ENCODE results near the gene TOP3A. TPM values are rescaled to one million over a fixed set of nuclear protein-coding genes. Genes with fewer than 3 reads are reported as not detected.
A peak's percentile ranks its signal among the peaks of the same experiment; 100 is the strongest.

The TOP3A gene
- total RNA-seq, 1 donor from 2014 or later, result 46.4 TPM

GRCh38 chr17:18248811-18249210 is 66.0 kb downstream of the TOP3A start:
- intact Hi-C loops (cut with micrococcal nuclease), result loop anchor here (1.0 to 5.0 kb wide), 2 partner anchors 9 to 113 kb away; partner anchors contain the start of genes FLII and SHMT1

GRCh38 chr17:18248300-18248731 is 66.5 kb downstream of the TOP3A start:
- no peaks in the 10 kb centered on the region for H3K27me3 Mint-ChIP-seq
- no peak for TF ChIP-seq CTCF (IDR thresholded peaks at IDR 0.05)
- ChIA-PET POLR2A (no interaction called here), CTCF (interaction anchor here (1.6 kb wide), 1 partner anchor 89 kb away, joined by 4 read pairs; no protein-coding TSS in a partner anchor)
- peaks cover 6% of the 10 kb centered on the region for H3K4me1 Mint-ChIP-seq
- no peak overlapping the region for H3K4me3 Mint-ChIP-seq
- no peak overlapping the region for H3K27ac Mint-ChIP-seq
- H3K36me3 Mint-ChIP-seq (ENCODE audit: low read depth), result peaks cover 80% of the 10 kb centered on the region
- intact Hi-C loops (cut with micrococcal nuclease), result loop anchor here (1.0 to 5.0 kb wide), 2 partner anchors 10 to 114 kb away; partner anchors contain the start of genes FLII and SHMT1
- H3K9me3 Mint-ChIP-seq, result no peaks in the 10 kb centered on the region
- DNase-seq (peak; percentile 47), ATAC-seq (ENCODE audit: low read depth) (peak; percentile 82)

More at GRCh38 chr17:18248811-18249210, 66.0 kb downstream of the TOP3A start:
- ChIA-PET CTCF (interaction anchor here (1.6 kb wide), 1 partner anchor 88 kb away, joined by 4 read pairs; no protein-coding TSS in a partner anchor), POLR2A (no interaction called here)
- no peak overlapping the region for H3K27ac Mint-ChIP-seq
- no peaks in the 10 kb centered on the region for H3K9me3 Mint-ChIP-seq
- peaks cover 6% of the 10 kb centered on the region for H3K4me1 Mint-ChIP-seq
- no peak for TF ChIP-seq CTCF (IDR thresholded peaks at IDR 0.05)
- no peaks in the 10 kb centered on the region for H3K27me3 Mint-ChIP-seq
- DNase-seq (no peak), ATAC-seq (ENCODE audit: low read depth) (no peak)
- no peak overlapping the region for H3K4me3 Mint-ChIP-seq
- peaks cover 85% of the 10 kb centered on the region for H3K36me3 Mint-ChIP-seq (ENCODE audit: low read depth)

- Mint-ChIP-seq H3K4me3 (no peak overlapping the region), H3K36me3 (ENCODE audit: low read depth) (peaks cover 72% of the 10 kb centered on the region), H3K9me3 (no peaks in the 10 kb centered on the region), H3K4me1 (peaks cover 6% of the 10 kb centered on the region), H3K27ac (no peak overlapping the region), H3K27me3 (no peaks in the 10 kb centered on the region)
- DNase-seq (no peak), ATAC-seq (ENCODE audit: low read depth) (no peak)
- intact Hi-C loops (cut with micrococcal nuclease), result loop anchor here (1.0 to 5.0 kb wide), 2 partner anchors 11 to 115 kb away; partner anchors contain the start of genes FLII and SHMT1
- ChIA-PET POLR2A (no interaction called here), CTCF (no interaction called here)
- TF ChIP-seq CTCF (IDR thresholded peaks at IDR 0.05), result no peak
These were observed 67.2 kb downstream of the TOP3A start for GRCh38 chr17:18247613-18248001.

- Mint-ChIP-seq H3K27ac (no peak overlapping the region), H3K9me3 (no peaks in the 10 kb centered on the region), H3K27me3 (no peaks in the 10 kb centered on the region), H3K4me3 (no peak overlapping the region), H3K36me3 (ENCODE audit: low read depth) (peaks cover 69% of the 10 kb centered on the region), H3K4me1 (peaks cover 6% of the 10 kb centered on the region)
- no peak for TF ChIP-seq CTCF (IDR thresholded peaks at IDR 0.05)
- ChIA-PET CTCF (no interaction called here), POLR2A (no interaction called here)
- intact Hi-C loops (cut with micrococcal nuclease), result loop anchor here (5.0 kb wide), 1 partner anchor 115 kb away; the partner anchor contains the start of gene SHMT1
- DNase-seq (peak; percentile 35), ATAC-seq (ENCODE audit: low read depth) (peak; percentile 70)
These were observed 67.7 kb downstream of the TOP3A start for GRCh38 chr17:18246880-18247612.

GRCh38 chr17:18246109-18246725 is 68.6 kb downstream of the TOP3A start:
- no peaks in the 10 kb centered on the region for H3K9me3 Mint-ChIP-seq
- H3K27me3 Mint-ChIP-seq, result no peaks in the 10 kb centered on the region
- no peak overlapping the region for H3K4me3 Mint-ChIP-seq
- intact Hi-C loops (cut with micrococcal nuclease), result loop anchor here (5.0 kb wide), 1 partner anchor 116 kb away; the partner anchor contains the start of gene SHMT1
- ChIA-PET CTCF (no interaction called here), POLR2A (no interaction called here)
- DNase-seq (no peak), ATAC-seq (ENCODE audit: low read depth) (no peak)
- peaks cover 6% of the 10 kb centered on the region for H3K4me1 Mint-ChIP-seq
- H3K27ac Mint-ChIP-seq, result no peak overlapping the region
- TF ChIP-seq CTCF (IDR thresholded peaks at IDR 0.05), result no peak
- H3K36me3 Mint-ChIP-seq (ENCODE audit: low read depth), result peaks cover 63% of the 10 kb centered on the region

All from activated B cell treated with CpG ODN at 0.5 μM for 24 hours (primary cell).